Thyroid gland (tissue), 4 donors: ENCODE data around the gene VOPP1. TPM values are rescaled to one million over a fixed set of nuclear protein-coding genes. Genes with fewer than 3 reads are reported as not detected.

ENCODE experiments used
- DNase-seq, 2 donors: peaks; one replicate each; pipeline ENCODE4 v3.0.0-alpha.2; 2019
- H3K27ac ChIP-seq, 3 donors: fragments of 200-600 bp; sonication (generic); 1 replicate in 2 of 3; 2 replicates in 1 of 3; pipeline ENCODE4 v1.5.1; 2016 to 2019; ENCODE audit warnings: mild to moderate bottlenecking in 1 of 3, moderate library complexity in 1 of 3
- H3K27me3 ChIP-seq: fragments of 200-600 bp; sonication (generic); one replicate; pipeline ENCODE4 v1.5.1; 2019
- H3K36me3 ChIP-seq, 2 donors: fragments of 200-600 bp; sonication (generic); one replicate each; pipeline ENCODE4 v1.5.1; 2016 to 2019
- H3K4me1 ChIP-seq, 2 donors: fragments of 200-600 bp; sonication (generic); one replicate each; pipeline ENCODE4 v1.5.1; 2017 to 2019
- H3K4me3 ChIP-seq, 3 donors: fragments of 200-600 bp; sonication (generic); replicated peaks in 1 of 3; 1 replicate in 2 of 3; 2 replicates in 1 of 3; pipeline ENCODE4 v1.5.1; 2016; ENCODE audit warnings: mild to moderate bottlenecking in 1 of 3
- H3K9me3 ChIP-seq: fragments of 200-600 bp; sonication (generic); one replicate; pipeline ENCODE4 v1.5.1; 2017
- POLR2A ChIP-seq, 2 donors: fragments of 450-650 bp; IDR thresholded peaks; one replicate each; pipeline ENCODE4 v1.6.1; 2017; ENCODE audit warnings: antibody characterized with exemption in 2 of 2, mild to moderate bottlenecking in 2 of 2, moderate library complexity in 1 of 2
- WGBS, 2 donors: methylation state at CpG; one replicate each; pipeline ENCODE4 v1.1.5; 2017; 5-methylcytosine and 5-hydroxymethylcytosine counted together
- intact Hi-C: fragments of 100-400 bp; cut with DNase I; formaldehyde crosslinking; loops from one replicate; pipeline ENCODE4 v1.15.1; 2023
- total RNA-seq, 4 donors: library from RNA; depleted of rRNA; stranded (reverse); fragments of >200 nt; gene quantifications; one replicate each; pipeline ENCODE4 v1.2.3, GENCODE V29; 2016
- TF ChIP-seq, protein P1 (sequence below), 6 experiments: fragments of 200-600 bp in 3 of 6; fragments of 450-650 bp in 3 of 6; sonication (generic) in 3 of 6; IDR thresholded peaks; one replicate each; pipeline ENCODE4 v1.5.1; 2016 to 2019; ENCODE audit warnings: antibody characterized with exemption in 6 of 6, mild to moderate bottlenecking in 2 of 6, inconsistent platforms in 1 of 6, moderate library complexity in 1 of 6

Gene VOPP1
- total RNA-seq, 4 donors from 2014 or later, result 42.6 to 58.0 (median 46.2) TPM

DNA sequence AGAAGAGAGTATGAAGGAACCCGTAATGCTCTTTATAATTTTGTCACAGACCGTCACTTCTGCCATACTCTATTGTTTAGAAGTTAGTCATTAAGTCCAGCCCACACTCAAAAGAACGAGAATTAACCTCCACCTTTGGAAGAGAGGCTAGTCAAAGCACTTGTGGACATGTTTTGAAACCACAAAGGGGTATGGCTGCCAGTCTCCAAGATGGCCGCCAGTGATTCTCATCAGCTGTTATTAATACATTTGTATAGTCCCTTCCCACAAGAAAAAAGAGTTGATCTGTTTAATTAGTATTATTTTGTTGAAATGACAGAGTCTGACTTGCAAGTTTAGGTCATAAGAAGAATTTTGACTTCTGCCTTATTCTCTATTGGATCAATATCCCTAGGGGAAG is 23.2 kb upstream of the VOPP1 start:
- Histone ChIP-seq H3K27me3 (no peaks in the 10 kb centered on the region), H3K27ac (no peak overlapping the region), H3K9me3 (no peaks in the 10 kb centered on the region), H3K4me1 (no peaks in the 10 kb centered on the region), H3K4me3 (no peak overlapping the region), H3K36me3 (no peaks in the 10 kb centered on the region)
- WGBS, 2 donors, result 89 to 95% methylated on average over 4 of the region's 4 CpGs
- TF ChIP-seq POLR2A (IDR thresholded peaks at IDR 0.05), result no peak
- TF ChIP-seq, protein P1, sequence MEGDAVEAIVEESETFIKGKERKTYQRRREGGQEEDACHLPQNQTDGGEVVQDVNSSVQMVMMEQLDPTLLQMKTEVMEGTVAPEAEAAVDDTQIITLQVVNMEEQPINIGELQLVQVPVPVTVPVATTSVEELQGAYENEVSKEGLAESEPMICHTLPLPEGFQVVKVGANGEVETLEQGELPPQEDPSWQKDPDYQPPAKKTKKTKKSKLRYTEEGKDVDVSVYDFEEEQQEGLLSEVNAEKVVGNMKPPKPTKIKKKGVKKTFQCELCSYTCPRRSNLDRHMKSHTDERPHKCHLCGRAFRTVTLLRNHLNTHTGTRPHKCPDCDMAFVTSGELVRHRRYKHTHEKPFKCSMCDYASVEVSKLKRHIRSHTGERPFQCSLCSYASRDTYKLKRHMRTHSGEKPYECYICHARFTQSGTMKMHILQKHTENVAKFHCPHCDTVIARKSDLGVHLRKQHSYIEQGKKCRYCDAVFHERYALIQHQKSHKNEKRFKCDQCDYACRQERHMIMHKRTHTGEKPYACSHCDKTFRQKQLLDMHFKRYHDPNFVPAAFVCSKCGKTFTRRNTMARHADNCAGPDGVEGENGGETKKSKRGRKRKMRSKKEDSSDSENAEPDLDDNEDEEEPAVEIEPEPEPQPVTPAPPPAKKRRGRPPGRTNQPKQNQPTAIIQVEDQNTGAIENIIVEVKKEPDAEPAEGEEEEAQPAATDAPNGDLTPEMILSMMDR (IDR thresholded peaks at IDR 0.05), result no peak
- intact Hi-C loops, result loop anchor here (10.0 kb wide), 2 partner anchors 161 to 321 kb away; no protein-coding TSS in a partner anchor
- no peak for DNase-seq

DNA sequence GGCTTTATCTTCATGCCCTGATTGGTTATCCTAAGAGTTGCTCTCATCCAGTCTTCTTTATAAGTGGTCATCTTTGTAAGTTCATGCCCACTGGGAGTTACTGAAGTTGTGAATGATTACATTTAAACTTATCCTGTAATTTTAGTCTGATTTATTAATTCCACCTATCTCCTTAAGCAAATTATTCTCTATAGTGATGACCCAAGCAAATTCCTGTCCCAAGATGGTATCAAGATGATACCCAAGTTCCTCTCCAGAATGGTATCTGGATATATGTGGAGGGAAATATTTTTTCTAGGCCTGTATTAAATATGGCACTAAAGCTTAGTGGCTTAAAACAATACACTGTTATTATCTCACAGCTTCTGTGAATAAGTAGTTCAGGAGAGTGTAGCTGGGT is 22.6 kb upstream of the VOPP1 start:
- DNase-seq, result no peak
- Histone ChIP-seq H3K36me3 (no peaks in the 10 kb centered on the region), H3K4me1 (no peaks in the 10 kb centered on the region), H3K27me3 (no peaks in the 10 kb centered on the region), H3K27ac (no peak overlapping the region), H3K4me3 (no peak overlapping the region), H3K9me3 (no peaks in the 10 kb centered on the region)
- intact Hi-C loops, result loop anchor here (10.0 kb wide), 2 partner anchors 160 to 320 kb away; no protein-coding TSS in a partner anchor
- TF ChIP-seq, protein P1 (IDR thresholded peaks at IDR 0.05), result no peak
- no peak for TF ChIP-seq POLR2A (IDR thresholded peaks at IDR 0.05)

DNA sequence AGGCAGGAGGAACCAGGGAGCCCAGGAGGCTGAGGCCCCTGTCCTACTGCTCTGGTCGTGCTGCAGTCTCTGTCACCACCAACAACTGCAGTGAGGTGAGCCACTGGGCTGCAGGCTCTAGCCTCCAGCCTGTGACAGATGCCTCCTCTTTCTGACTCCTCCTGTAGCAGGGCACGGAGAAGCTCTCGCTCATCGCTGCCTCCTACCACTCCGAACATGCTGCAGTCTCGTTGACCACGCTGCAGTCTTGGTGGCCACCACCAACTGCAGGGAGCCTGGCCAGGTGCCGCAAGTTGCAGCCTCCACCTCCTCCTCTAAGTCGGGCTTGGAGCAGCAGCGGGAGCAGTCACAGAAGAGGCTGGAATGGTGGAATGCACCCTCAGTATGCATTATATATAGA is 22.1 kb upstream of the VOPP1 start:
- H3K27me3 ChIP-seq, result no peaks in the 10 kb centered on the region
- H3K27ac ChIP-seq, result no peak overlapping the region
- intact Hi-C loops, result loop anchor here (10.0 kb wide), 2 partner anchors 160 to 320 kb away; no protein-coding TSS in a partner anchor
- no peak for TF ChIP-seq POLR2A (IDR thresholded peaks at IDR 0.05)
- TF ChIP-seq, protein P1 (IDR thresholded peaks at IDR 0.05), result no peak
- DNase-seq, result no peak
- WGBS, 2 donors, result 80 to 97% methylated on average over 2 to 10 of the region's 10 CpGs
- H3K4me3 ChIP-seq, result no peak overlapping the region
- H3K36me3 ChIP-seq, result no peaks in the 10 kb centered on the region
- no peaks in the 10 kb centered on the region for H3K4me1 ChIP-seq
- H3K9me3 ChIP-seq, result no peaks in the 10 kb centered on the region

DNA sequence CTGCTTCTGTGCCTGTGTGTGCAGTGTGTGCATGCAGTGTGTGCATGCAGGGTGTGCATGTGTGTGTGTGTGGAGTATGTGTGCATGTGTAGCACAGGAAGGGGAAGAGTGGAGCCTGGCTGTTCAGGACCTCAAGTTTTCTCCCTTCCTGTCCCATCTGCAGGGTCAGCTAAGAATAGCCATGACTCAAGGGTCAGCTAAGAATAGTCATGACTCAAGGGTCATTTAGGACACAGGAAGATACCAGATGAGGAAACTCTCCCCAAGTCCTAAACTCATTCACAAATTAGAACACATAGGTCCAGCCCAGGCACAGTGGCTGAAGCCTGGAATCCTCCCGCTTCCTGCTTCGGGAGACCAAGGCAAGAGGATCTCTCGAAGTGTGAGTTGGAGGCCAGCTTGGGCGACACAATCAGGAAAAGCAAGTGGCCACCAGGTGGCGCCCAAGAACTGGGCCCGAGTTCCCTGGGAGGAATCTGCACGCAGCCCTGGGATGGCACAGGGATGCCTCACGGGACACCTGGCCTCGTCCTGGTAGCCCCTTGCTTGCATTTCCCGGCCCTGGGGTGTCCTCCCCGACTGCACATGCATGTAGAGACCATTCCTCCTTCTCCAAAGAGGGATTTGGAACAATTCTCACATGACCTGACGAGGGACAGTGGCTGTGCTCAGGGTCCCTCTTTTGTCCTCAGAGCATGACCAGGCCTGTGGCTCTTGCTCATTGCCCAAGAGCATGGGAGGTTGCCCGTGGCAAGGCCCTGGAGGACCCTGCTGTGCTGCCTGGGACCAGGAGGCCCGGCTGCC is 21.4 kb upstream of the VOPP1 start:
- WGBS, 2 donors, result 70 to 78% methylated on average over 4 to 13 of the region's 14 CpGs
- peak; percentile 33 to 40 for DNase-seq

More for the DNA sequence above, 21.4 kb upstream of the VOPP1 start:
- H3K4me1 ChIP-seq, result no peaks in the 10 kb centered on the region
- no peaks in the 10 kb centered on the region for H3K36me3 ChIP-seq
- H3K9me3 ChIP-seq, result no peaks in the 10 kb centered on the region
- no peak overlapping the region for H3K4me3 ChIP-seq
- no peak for TF ChIP-seq POLR2A (IDR thresholded peaks at IDR 0.05)
- TF ChIP-seq, protein P1 (IDR thresholded peaks at IDR 0.05), result peak; percentile 12 to 67 (median 29)
- no peaks in the 10 kb centered on the region for H3K27me3 ChIP-seq
- H3K27ac ChIP-seq, result no peak overlapping the region
- intact Hi-C loops, result loop anchor here (10.0 kb wide), 2 partner anchors 159 to 319 kb away; no protein-coding TSS in a partner anchor
